C4-2B (cell line): ENCODE measurements around the gene PLA2G2F.

Experiments
- H3K27ac ChIP-seq: fragments of 450-650 bp; 2 replicates; pipeline ENCODE4 v1.5.1; 2017
- CTCF ChIP-seq: fragments of 450-650 bp; conservative IDR thresholded peaks from 2 replicates; pipeline ENCODE4 v1.5.1; 2017; ENCODE audit warnings: mild to moderate bottlenecking
- ZFX ChIP-seq: fragments of 450-650 bp; IDR thresholded peaks from 2 replicates; pipeline ENCODE4 v1.6.1; 2017

Gene PLA2G2F

GRCh38 chr1:20095564-20096434 lies 43.3 kb upstream of the PLA2G2F start:
- no peak overlapping the region for H3K27ac ChIP-seq
- TF ChIP-seq CTCF (no peak), ZFX (no peak)

GRCh38 chr1:20096840-20097447 lies 42.2 kb upstream of the PLA2G2F start:
- H3K27ac ChIP-seq: no peak overlapping the region
- no peak for TF ChIP-seq ZFX
- TF ChIP-seq CTCF: no peak

- TF ChIP-seq ZFX (no peak), CTCF (no peak)
- no peak overlapping the region for H3K27ac ChIP-seq
Measured at GRCh38 chr1:20099533-20099932, 39.6 kb upstream of the PLA2G2F start.

GRCh38 chr1:20100632-20101355 lies 38.3 kb upstream of the PLA2G2F start:
- TF ChIP-seq CTCF (peak; percentile 73), ZFX (no peak)
- no peak overlapping the region for H3K27ac ChIP-seq

GRCh38 chr1:20102875-20103274 lies 36.2 kb upstream of the PLA2G2F start:
- no peak for TF ChIP-seq CTCF
- no peak for TF ChIP-seq ZFX
- no peak overlapping the region for H3K27ac ChIP-seq

- H3K27ac ChIP-seq: no peak overlapping the region
- TF ChIP-seq ZFX: no peak
- no peak for TF ChIP-seq CTCF
Measured at GRCh38 chr1:20105856-20106255, 33.3 kb upstream of the PLA2G2F start.

- no peak overlapping the region for H3K27ac ChIP-seq
- TF ChIP-seq CTCF (no peak), ZFX (no peak)
Measured at GRCh38 chr1:20107351-20107750, 31.8 kb upstream of the PLA2G2F start.
